NCI-H1092 treated with DMSO at 0.1 percent for 48 hours (cell line): Measurements from ENCODE around the gene TGIF2.
"Not testable (repeated sequence)": the region's sequence is repeated elsewhere in the genome, so short reads cannot be mapped to it uniquely, and the experiment has no call there.

ENCODE experiments used
- DNase-seq: peaks from one replicate; lab custom pipeline; 2025; lab: John Stamatoyannopoulos, UW

The TGIF2 gene

DNA sequence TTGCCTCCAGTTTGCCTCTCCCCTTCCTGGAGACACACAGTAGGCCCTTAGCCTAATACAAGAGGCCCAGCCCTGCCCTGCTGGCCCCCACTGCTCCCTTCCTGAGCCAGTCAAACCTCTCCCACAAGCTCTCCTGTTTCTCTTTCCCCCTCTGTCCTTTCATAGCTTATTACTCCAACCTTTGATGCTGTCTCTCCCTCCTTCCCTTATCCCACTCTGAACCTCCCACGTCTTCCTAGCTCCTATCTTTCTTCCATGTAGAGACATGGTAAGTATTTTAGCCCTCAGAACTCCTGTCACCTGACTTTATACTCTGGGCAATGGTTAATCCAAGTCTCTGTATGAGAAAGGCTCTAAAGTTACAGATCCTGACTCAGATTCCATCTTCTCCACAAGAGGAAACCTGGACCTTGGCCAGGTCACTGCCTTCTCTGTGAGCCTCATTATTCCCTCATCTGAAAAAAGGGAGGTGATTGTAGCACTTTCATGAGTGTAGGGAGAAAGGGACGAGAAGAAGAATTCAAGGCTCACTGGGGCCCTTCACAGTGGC lies 6.7 kb downstream of the TGIF2 start:
- no peak for DNase-seq

DNA sequence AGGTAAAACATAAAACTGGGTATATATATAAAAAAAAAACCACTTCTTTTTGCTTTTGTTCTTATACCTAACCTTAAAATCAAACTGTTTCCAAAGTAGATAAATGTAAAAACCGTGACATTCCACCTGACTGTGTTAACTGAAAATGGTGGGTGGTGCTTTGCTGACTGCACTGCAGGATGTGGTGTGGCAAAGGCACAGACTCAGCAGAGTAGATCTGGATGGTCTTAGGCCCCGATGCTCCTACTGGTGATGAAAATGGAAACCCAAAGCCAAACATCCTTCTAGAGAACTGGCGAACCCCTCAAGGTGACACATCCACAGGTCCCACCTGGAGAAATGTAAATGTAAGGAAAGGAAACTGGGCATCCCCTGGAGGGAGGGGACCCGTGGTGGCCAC lies 8.9 kb downstream of the TGIF2 start:
- DNase-seq: no peak

DNA sequence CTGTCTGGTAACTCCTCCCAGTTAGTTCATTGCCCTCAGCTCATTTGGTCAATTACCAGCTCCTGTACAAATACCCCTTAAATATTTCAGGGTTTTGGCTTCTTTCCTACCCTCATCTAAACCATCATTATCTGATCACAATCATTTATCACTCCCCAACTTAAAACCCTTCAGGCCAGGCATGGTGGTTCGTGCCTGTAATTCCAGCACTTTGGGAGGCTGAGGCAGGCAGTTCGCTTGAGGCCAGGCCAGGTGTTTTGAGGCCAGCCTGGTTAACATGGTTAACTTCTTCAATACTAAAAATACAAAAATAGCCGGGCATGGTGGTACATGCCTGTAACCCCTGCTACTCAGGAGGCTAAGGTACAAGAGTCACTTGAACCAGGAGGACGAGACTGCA lies 9.4 kb downstream of the TGIF2 start:
- DNase-seq: no peak

DNA sequence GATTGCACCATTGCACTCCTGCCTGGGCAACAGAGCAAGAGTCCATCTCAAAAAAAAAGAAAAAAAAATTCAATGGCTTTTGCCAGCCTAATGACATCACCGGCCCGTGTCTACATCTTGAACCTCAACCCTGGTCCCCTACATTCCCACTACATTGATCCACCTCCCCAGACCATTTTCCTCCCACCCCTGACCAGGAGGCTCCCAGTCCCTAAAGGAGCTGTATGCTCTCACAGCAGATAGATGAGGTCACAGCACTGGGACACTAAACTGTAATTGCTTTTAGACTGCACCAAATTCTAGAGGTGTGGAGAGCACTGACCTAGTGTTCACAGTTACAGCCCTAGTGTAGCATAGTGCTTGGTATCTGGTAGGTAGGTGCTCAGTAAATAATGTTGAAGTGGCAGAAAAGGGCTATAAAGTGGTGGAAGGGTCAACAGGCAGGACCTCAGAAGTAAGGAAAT lies 10.7 kb downstream of the TGIF2 start:
- DNase-seq: no peak

GRCh38 chr20:36585410-36586125 lies 12.2 kb downstream of the TGIF2 start:
- DNase-seq: no peak

DNA sequence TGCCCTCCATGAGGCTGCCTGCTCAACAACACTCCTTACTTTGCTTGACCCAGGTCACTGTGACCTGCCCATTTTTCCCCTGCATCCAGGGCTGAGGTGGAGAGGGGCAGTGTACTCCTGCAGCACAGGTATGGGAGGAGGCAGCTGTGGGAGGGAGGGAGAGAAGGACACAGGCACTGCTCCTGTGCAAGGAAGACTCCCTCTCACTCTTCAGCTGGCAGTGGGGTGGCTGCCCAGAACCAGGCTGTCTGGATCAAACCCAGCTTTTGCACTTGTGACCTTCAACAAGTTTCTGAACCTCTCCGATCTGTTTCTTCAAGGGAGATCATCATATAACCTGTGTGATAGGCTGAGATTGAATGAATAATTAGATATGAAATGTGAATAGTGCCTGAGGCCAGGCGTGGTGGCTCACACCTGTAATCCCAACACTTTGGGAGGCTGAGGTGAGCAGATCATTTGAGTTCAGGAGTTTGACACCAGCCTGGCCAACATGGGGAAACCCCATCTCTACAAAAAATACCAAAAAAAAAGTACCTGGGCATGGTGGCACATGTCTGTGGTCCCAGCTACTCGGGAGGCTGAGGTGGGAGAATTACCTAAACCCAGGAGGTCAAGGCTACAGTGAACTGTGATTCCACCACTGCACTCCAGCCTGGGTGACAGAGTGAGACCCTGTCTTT lies 14.1 kb downstream of the TGIF2 start:
- no peak for DNase-seq

- peak; percentile 31 for DNase-seq
These were observed 17.9 kb downstream of the TGIF2 start for GRCh38 chr20:36591281-36591680.

DNA sequence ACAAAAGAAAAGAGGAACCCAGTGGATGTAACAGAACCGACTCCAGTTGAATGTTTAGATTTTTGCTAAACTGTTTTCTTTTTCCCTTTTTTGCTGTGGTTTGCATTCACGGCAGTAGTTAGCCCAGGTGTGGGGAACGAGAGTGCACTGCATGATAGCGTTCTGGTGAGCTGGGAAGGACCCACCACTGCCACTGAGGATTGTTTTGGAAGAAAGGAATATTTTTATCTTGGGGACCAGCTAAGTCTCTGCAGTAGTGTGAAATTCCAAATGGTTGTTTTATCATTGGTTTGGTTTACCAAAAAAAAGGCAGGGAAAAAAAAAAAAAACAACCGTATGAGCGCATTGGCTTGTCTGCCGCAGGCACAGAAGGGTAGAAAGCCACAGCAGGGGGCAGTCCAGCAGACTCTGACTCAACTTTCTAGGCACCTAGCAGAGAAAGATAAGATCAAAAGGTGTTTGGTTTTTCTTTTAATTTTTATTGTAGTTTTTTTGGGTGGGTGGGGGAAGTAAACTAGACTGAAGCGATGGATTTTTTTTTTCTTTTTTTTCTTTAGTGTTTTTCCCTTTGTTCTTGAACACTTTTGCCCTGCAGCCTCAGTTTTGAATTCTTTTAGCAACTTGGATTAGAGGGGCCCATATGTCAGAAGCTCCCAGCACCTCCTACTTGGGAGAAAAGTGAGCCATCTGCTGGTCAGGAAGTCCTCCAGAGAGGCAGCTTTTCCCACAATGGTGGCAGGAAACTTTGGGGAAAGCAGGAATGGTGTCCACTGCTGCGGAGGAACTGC lies 18.7 kb downstream of the TGIF2 start:
- DNase-seq: peak; percentile 5

DNA sequence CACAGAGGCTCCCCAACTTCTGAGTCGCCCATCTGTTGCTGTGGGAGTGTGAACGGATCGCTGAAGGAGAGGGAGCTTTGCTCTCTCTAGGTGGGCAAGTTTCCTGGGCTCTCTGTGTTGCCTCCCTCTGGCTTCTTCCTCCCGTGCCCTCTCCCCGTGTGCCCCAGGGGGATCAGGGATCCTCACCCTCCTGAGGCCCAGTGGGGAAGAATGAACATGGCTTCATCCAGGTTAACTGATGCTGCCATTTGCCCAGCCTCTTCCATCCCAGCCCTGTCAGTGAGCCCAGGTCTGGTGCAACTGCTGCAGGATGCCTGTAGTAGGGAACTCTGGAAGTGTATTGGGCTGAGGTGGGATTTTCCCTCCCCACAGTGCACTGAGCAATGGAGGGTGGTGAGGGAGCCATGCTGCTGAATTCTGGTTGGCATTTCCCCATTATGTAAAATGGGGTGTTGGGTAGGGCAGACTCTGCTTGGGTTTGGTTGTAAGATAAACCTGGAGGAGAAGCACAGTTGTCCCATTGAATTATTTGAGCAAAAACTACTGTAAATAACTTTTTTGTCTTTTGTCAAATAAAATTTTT lies 20.0 kb downstream of the TGIF2 start:
- DNase-seq: no peak

DNA sequence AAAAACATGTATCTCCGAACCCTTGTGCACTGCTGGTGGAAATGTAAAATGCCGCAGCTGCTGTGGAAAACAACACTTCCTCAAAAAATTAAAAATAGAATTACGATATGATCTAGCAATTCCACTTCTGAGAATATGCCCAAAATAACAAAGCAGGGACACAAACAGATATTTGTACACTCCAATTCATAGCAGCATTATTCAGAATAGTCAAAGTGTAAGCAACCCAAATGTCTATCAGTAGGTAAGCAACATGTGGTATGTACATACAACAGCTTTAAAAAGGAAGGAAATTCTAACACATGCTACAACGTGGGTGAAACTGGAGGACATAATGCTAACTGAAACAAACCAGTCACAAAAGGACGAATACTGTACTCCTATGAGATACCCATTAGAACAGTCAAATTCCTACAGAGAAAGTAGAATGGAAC lies 26.5 kb downstream of the TGIF2 start:
- DNase-seq: no peak

GRCh38 chr20:36601540-36601939 lies 28.1 kb downstream of the TGIF2 start:
- no peak for DNase-seq

GRCh38 chr20:36604952-36605398 lies 31.6 kb downstream of the TGIF2 start:
- peak; percentile 59 for DNase-seq

DNA sequence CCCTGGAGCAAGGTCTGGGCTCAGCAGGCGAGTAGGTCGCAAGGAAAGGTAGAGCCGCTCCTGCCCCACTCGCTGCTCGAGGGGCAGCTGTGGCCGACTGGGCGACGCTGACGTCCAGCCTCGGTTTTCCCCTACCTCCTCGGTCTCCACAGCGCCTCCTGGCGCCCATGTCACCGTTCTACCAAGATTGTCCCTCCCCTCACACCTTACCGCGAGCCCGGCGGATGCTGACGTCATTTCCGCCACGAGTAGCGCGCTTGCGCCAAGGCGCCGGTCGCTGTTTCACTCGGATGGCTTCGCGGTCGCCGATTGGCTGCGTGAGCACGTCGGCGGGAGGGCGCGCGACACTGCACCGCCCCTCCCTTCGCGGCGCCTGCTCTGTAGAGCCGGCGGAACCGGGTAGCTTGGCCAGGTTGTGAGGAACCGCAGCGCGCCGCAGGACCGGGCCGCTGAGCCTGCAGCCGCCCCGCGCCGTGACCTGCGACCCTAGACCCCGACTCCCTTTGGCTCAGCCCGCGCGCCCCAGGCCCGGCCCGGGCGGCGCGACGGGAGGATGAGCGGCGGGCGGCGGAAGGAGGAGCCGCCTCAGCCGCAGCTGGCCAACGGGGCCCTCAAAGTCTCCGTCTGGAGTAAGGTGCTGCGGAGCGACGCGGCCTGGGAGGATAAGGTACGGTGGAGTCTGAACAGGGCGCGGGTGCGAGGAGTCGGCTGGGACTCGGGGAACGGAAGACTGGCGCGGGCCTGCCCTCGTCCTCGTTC lies 32.2 kb downstream of the TGIF2 start, which contains the start of gene RAB5IF:
Gene RAB5IF, plus strand, starts transcription at position 381 of the 759 bp plus-strand sequence. Its CDS starts 173 bp downstream, at position 554.
- DNase-seq: peak; percentile 97

DNA sequence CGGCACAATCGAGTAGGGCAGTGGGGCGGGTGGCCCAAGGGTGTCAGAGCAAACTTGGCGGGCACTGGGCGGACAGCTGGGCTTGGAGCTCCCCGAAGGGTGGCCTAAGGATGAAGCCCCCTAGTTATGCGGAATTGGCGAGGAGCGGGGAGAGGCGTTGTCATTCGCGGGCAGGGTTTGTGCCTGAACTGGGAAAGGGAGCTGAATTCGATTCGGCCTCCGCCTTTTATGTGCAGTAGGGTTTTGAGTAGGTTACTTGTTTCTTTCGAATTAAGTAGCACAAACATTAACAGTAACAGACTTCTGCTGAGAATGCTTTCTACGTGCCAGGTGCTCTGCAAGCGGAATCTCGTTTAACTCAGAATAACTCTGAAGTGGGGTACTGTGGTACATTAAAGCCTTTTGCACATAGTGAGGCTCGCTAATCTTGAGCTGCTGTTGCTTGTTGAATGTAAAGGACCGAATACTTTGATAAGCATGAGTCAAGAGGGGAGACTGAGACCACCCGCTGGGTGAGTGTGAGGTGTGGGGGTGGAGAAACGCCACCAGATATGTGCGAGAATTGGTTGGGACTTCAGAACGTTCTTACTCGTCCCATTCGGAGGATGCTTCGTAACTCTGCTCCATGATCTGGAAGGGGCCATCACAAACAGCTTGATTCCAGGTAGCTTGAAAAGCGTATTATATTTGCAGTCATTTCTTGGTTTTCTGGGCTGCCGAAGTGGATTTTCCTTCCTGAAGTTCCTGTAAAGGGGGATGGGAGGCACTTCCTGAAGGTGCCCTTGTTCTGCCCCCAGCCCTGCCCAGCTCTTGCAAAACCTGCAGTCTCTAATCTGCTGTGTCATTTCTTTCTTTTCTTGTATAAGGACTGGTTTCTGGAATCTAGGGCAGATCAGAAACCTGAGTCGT lies 33.0 kb downstream of the TGIF2 start:
- DNase-seq: no peak

GRCh38 chr20:36607586-36608387 lies 34.4 kb downstream of the TGIF2 start:
- DNase-seq: no peak

- DNase-seq: not testable (repeated sequence)
These were observed 35.0 kb downstream of the TGIF2 start for GRCh38 chr20:36608388-36608728.

DNA sequence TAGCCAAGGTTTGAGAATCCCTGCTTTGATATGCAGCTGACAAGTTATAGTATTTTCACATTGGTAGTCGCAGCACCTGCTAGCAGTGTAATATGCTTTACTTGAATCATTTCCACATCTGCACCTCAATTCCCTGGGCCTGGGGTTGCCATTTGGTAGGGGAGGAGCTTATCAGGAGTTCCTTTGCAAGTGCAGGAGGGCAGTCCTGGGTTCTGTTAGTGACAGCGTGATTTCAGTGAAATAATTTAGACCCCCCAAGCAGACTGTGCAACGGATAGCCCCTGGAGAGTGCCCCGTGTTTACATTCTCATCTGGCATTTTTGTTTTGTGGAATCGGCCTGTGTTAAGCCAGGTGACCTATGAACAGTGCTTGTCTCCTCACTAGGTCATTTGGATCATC lies 38.2 kb downstream of the TGIF2 start:
- DNase-seq: no peak

- DNase-seq: peak; percentile 13
These were observed 40.6 kb downstream of the TGIF2 start for GRCh38 chr20:36613974-36614373.
